ENCODE data around the gene ANAPC15.

GRCh38 chr11:72105888-72106287, 6.6 kb downstream of the ANAPC15 start, which contains the start of gene TOMT:
- TF ChIP-seq EP300 (IDR thresholded peaks at IDR 0.05; ENCODE audit: borderline replicate concordance) (no peak), MAX (IDR thresholded peaks at IDR 0.05) (no peak), REST (IDR thresholded peaks at IDR 0.05; ENCODE audit: low read depth) (no peak), TAF1 (IDR thresholded peaks at IDR 0.05; ENCODE audit: low read depth) (no peak), CEBPB (IDR thresholded peaks at IDR 0.05) (no peak), TEAD4 (IDR thresholded peaks at IDR 0.05) (no peak), CREB1 (IDR thresholded peaks at IDR 0.05; ENCODE audit: low read depth) (no peak), EGR1 (IDR thresholded peaks at IDR 0.05) (no peak), NFIC (IDR thresholded peaks at IDR 0.05) (no peak), YY1 (IDR thresholded peaks at IDR 0.05; ENCODE audit: low read depth) (no peak), RAD21 (IDR thresholded peaks at IDR 0.05; ENCODE audit: low read depth) (no peak), FOXM1 (IDR thresholded peaks at IDR 0.05; ENCODE audit: borderline replicate concordance, low read depth) (no peak)
